Measurements from ENCODE around the gene TMEM254. TPM values are rescaled to one million over a fixed set of nuclear protein-coding genes. Genes with fewer than 3 reads are reported as not detected.
"Not testable (repeated sequence)": the region's sequence is repeated elsewhere in the genome, so short reads cannot be mapped to it uniquely, and the experiment has no call there.

TMEM254 gene
- 34.7 and 34.8 TPM in 2 replicates for total RNA-seq
- long read RNA-seq, transcript TMEM254-203 (5 exons, 860 nt), result minor isoform, 9 of 217 reads
- long read RNA-seq, transcript TMEM254-210 (4 exons, 824 nt), result minor isoform, 5 of 217 reads
- long read RNA-seq, transcript TMEM254-209 (4 exons, 1,963 nt), result minor isoform, 13 of 217 reads
- long read RNA-seq, transcript TMEM254-205 (4 exons, 2,042 nt), result major isoform, 162 of 217 reads
- long read RNA-seq, partial matches to known transcripts, result 6 of 217 reads
- long read RNA-seq, other reads (novel, unspliced or antisense), result 19 of 217 reads

DNA sequence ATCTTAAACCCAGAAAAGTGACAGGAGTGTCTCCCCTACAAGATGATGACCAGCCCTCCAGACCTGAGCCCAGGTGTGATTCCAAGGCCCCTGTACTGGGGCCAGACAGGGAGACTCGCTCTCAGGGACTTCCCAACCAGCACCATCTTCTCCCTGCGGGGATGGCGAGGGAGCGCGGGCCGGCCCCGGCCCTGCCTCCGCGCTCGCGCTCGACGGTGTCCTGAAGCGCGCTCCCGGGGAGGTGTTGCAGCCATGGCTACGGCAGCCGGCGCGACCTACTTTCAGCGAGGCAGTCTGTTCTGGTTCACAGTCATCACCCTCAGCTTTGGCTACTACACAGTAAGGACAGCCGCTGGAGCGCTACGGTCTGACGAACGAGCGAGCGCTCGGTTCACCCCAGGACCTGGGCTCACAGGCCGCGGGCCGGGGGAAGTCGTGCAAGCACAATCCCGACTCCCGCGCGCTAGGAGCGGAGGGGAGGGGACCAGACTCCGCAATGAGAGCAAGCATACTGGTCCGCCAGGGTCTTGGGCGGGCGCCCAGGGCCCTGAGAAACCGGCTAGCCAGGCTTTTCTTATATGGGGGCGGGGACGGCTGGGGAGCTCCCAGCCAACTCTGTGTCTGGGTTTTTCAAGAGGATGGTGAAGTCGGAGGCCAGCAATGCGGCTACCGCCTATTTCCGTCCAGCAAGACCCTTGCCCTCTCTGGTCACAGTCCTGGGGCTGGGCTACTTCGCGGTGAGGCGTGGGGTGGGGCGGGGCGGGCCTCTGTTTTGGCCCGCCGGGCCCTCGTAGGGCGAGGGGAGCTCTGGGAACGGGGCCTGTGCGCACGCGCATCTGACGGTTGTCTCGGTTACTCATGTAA, at the start of gene TMEM254:
TMEM254 (plus strand) TSS at position 218 of the 864 bp plus-strand sequence; CDS start at position 253, 35 bp downstream.
- peak; percentile 74 for DNase-seq (ENCODE audit: low spot score, unreplicated experiment)
- peaks cover 10% of the 10 kb centered on the region for H3K4me1 Mint-ChIP-seq (ENCODE audit: low read depth)
- H3K27ac Mint-ChIP-seq, result peak within 1 kb of the TSS; percentile 97
- H3K4me3 Mint-ChIP-seq (ENCODE audit: low read depth), result peak within 1 kb of the TSS; percentile 95
- no peak for TF ChIP-seq CTCF (IDR thresholded peaks at IDR 0.05; ENCODE audit: unreplicated experiment)
- peaks cover 3% of the 10 kb centered on the region for H3K36me3 Mint-ChIP-seq (ENCODE audit: insufficient read depth)
- H3K9me3 Mint-ChIP-seq (ENCODE audit: low read depth), result no peaks in the 10 kb centered on the region
- no peaks in the 10 kb centered on the region for H3K27me3 Mint-ChIP-seq

DNA sequence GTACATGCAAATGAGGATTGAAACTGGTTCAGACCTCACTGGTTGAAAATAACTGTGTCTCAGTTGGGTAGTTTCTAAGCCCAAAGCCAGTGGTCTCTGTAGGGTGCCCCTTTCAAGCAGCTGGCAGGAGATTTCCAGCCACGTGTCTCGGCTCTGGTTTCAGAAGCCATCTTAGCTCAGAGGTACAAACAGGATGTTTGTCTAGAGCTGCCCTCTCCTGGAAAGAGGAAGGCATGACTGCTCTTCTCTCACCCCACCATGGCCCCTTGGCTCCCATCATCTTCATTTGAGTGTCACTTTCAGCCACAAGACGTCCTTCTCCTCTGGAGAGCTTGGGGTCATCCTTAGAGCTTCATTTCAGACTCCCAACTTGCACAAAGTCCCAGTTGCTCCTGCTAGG, 49.3 kb upstream of the TMEM254 start:
- H3K9me3 Mint-ChIP-seq (ENCODE audit: low read depth); H3K36me3 Mint-ChIP-seq (ENCODE audit: insufficient read depth); H3K27me3 Mint-ChIP-seq; H3K4me1 Mint-ChIP-seq (ENCODE audit: low read depth); H3K4me3 Mint-ChIP-seq (ENCODE audit: low read depth); H3K27ac Mint-ChIP-seq; DNase-seq (ENCODE audit: low spot score, unreplicated experiment): not testable (repeated sequence)

- not testable (repeated sequence) for H3K27me3 Mint-ChIP-seq; H3K27ac Mint-ChIP-seq; DNase-seq (ENCODE audit: low spot score, unreplicated experiment); H3K9me3 Mint-ChIP-seq (ENCODE audit: low read depth); H3K36me3 Mint-ChIP-seq (ENCODE audit: insufficient read depth); H3K4me3 Mint-ChIP-seq (ENCODE audit: low read depth); H3K4me1 Mint-ChIP-seq (ENCODE audit: low read depth)
Observed at GRCh38 chr10:80029865-80030264, 48.6 kb upstream of the TMEM254 start.

DNA sequence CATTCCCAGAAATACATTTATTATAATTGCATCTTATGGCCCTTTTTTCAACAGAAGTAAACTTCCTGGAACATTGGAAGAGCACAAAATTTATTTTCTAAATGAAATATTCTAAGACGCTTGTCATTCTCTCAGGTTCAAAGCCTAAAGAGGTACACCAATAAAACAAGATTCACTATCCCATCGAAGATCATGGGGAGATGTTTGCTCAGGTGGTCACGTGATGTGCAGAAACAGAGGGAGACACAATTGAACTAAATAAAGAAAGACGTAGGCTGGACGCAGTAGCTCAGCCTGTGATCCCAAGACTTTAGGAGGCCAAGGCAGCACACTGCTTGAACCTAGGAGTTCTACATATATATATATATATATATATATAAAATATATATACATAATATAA, 46.0 kb upstream of the TMEM254 start:
- DNase-seq (ENCODE audit: low spot score, unreplicated experiment), result no peak
- no peaks in the 10 kb centered on the region for H3K36me3 Mint-ChIP-seq (ENCODE audit: insufficient read depth)
- H3K27ac Mint-ChIP-seq, result peak overlapping the region; percentile 56
- no peak for TF ChIP-seq CTCF (IDR thresholded peaks at IDR 0.05; ENCODE audit: unreplicated experiment)
- H3K4me1 Mint-ChIP-seq (ENCODE audit: low read depth), result no peaks in the 10 kb centered on the region
- H3K27me3 Mint-ChIP-seq, result no peaks in the 10 kb centered on the region
- no peaks in the 10 kb centered on the region for H3K9me3 Mint-ChIP-seq (ENCODE audit: low read depth)
- no peak overlapping the region for H3K4me3 Mint-ChIP-seq (ENCODE audit: low read depth)

GRCh38 chr10:80034766-80035165, 43.7 kb upstream of the TMEM254 start:
- not testable (repeated sequence) for H3K27ac Mint-ChIP-seq; H3K9me3 Mint-ChIP-seq (ENCODE audit: low read depth); H3K4me3 Mint-ChIP-seq (ENCODE audit: low read depth); DNase-seq (ENCODE audit: low spot score, unreplicated experiment); H3K4me1 Mint-ChIP-seq (ENCODE audit: low read depth); H3K27me3 Mint-ChIP-seq; H3K36me3 Mint-ChIP-seq (ENCODE audit: insufficient read depth)

DNA sequence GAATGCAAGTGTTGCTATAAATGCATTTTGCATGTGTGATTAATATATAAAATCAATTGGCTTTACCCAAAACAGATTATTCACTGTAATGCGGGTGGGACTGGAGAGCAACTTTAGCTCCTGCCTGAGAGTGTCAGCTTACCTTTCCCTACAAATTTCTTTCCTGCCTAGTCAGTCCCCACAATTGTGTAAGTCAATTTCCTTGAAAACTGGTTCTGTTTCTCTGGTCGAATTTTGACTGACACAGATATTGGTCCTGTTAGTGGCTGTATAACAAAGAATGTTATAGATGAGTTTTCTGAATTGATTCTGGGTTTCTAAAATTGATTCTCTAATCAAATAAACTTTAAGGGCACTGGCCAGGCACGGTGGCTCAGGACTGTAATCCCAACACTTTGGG, 43.0 kb upstream of the TMEM254 start:
- not testable (repeated sequence) for H3K27me3 Mint-ChIP-seq; DNase-seq (ENCODE audit: low spot score, unreplicated experiment); H3K4me3 Mint-ChIP-seq (ENCODE audit: low read depth); H3K9me3 Mint-ChIP-seq (ENCODE audit: low read depth); H3K4me1 Mint-ChIP-seq (ENCODE audit: low read depth); H3K27ac Mint-ChIP-seq; H3K36me3 Mint-ChIP-seq (ENCODE audit: insufficient read depth)

DNA sequence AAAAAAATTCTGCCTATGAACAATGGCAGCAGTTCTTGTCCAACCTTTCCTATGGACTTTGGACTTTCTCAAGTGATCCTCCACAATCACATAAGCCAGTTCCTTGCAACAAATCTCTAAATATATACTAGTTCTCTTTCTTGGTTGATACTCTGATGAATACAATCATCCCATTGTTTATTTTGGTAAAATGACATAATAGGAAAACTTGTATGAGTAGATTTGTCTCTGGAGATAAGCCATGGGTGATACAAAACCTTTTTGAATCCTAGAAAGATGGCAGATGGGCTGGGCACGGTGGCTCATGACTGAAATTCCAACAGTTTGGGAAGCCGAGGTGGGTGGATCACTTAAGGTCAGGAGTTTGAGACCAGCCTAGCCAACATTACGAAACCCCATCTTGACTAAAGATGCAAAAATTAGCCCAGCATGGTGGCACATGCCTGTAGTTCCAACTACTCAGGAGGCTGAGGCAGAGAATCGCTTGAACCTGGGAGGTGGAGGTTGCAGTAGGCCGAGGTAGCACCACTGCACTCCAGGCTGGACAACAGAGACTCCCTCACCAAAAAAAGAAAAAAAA, 41.5 kb upstream of the TMEM254 start:
- not testable (repeated sequence) for H3K27me3 Mint-ChIP-seq; H3K4me1 Mint-ChIP-seq (ENCODE audit: low read depth); H3K36me3 Mint-ChIP-seq (ENCODE audit: insufficient read depth); H3K9me3 Mint-ChIP-seq (ENCODE audit: low read depth); H3K4me3 Mint-ChIP-seq (ENCODE audit: low read depth); DNase-seq (ENCODE audit: low spot score, unreplicated experiment); H3K27ac Mint-ChIP-seq

DNA sequence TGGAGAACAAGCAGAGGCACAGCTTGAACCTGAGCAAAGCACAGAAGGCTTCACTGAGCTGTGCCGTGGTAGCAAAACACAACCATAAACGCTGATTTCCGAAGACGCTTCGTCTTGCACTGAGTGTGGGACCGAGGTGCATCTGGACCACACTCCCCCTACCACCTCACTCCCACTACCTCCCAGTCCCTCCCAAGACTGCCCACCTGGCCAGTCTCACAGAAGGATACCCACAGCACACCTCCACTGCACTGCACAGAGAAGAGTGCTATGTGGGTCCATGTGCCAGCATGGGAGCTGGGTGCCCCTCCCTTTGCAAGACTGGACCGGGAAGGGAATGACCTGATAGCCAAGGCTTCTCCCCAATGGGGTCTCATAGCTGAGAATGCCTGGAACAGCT, 40.2 kb upstream of the TMEM254 start:
- H3K4me1 Mint-ChIP-seq (ENCODE audit: low read depth); H3K4me3 Mint-ChIP-seq (ENCODE audit: low read depth); H3K36me3 Mint-ChIP-seq (ENCODE audit: insufficient read depth); H3K27ac Mint-ChIP-seq; H3K27me3 Mint-ChIP-seq; DNase-seq (ENCODE audit: low spot score, unreplicated experiment); H3K9me3 Mint-ChIP-seq (ENCODE audit: low read depth): not testable (repeated sequence)
